A673 (cell line): ENCODE results near the gene IRF2. TPM values are rescaled to one million over a fixed set of nuclear protein-coding genes. Genes with fewer than 3 reads are reported as not detected.

Experiments used
- BruUV-seq: library from RNA; stranded (reverse); fragments of 400-500 nt; replicated peaks from 2 replicates; lab custom pipeline; 2021; lab: Mats Ljungman, UMichigan
- CTCF ChIA-PET: fragments of 300-600 bp; sonication (Branson Sonifier 250); formaldehyde crosslinking; loops from one replicate; lab custom pipeline; 2022; ENCODE audit warnings: antibody characterized with exemption; lab: Charles Lee
- POLR2A ChIA-PET: fragments of 300-600 bp; sonication (Branson Sonifier 250); formaldehyde crosslinking; loops from one replicate; lab custom pipeline; 2022; ENCODE audit warnings: antibody characterized with exemption; ENCODE audit not compliant: low non-redundant PET; lab: Charles Lee
- DNase-seq: peaks from one replicate; pipeline ENCODE4 v3.0.0-alpha.2; 2015; ENCODE audit warnings: low spot score
- H3K27ac ChIP-seq: fragments of 200-600 bp; sonication (generic); 2 replicates; pipeline ENCODE4 v1.5.1; 2016; ENCODE audit warnings: mixed run types, low read depth, mild to moderate bottlenecking, mixed read lengths, antibody characterized with exemption, low read length; ENCODE audit not compliant: poor library complexity, severe bottlenecking
- H3K27me3 ChIP-seq: fragments of 200-600 bp; sonication (generic); replicated peaks from 2 replicates; pipeline ENCODE4 v1.6.1; 2017; ENCODE audit warnings: mixed run types, low read depth, mild to moderate bottlenecking, mixed read lengths, antibody characterized with exemption, low read length; ENCODE audit not compliant: insufficient read depth, poor library complexity
- H3K36me3 ChIP-seq: fragments of 200-600 bp; sonication (generic); 2 replicates; pipeline ENCODE4 v1.6.1; 2016; ENCODE audit warnings: mixed run types, mild to moderate bottlenecking, mixed read lengths, antibody characterized with exemption, low read length; ENCODE audit not compliant: insufficient read depth, poor library complexity, severe bottlenecking
- H3K4me1 ChIP-seq: fragments of 200-600 bp; sonication (generic); 2 replicates; pipeline ENCODE4 v1.6.1; 2017; ENCODE audit warnings: mixed run types, mild to moderate bottlenecking, mixed read lengths, antibody characterized with exemption, low read length; ENCODE audit not compliant: insufficient read depth, poor library complexity, severe bottlenecking
- H3K4me3 ChIP-seq: fragments of 200-600 bp; sonication (generic); 2 replicates; pipeline ENCODE4 v1.5.1; 2016; ENCODE audit warnings: low read depth, mixed run types, mild to moderate bottlenecking, mixed read lengths, low read length; ENCODE audit not compliant: poor library complexity, severe bottlenecking
- H3K9me3 ChIP-seq: fragments of 200-600 bp; sonication (generic); 2 replicates; pipeline ENCODE4 v1.6.1; 2016; ENCODE audit warnings: mixed run types, low read depth, mild to moderate bottlenecking, mixed read lengths, antibody characterized with exemption, low read length; ENCODE audit not compliant: poor library complexity, severe bottlenecking
- CTCF ChIP-seq: fragments of 300-800, 200-600 bp; sonication (generic); conservative IDR thresholded peaks from 2 replicates; pipeline ENCODE4 v1.5.1; 2017; ENCODE audit warnings: low read depth, mild to moderate bottlenecking, antibody characterized with exemption, low read length, moderate library complexity, mixed read lengths
- EZH2 ChIP-seq: fragments of 200-600 bp; sonication (generic); IDR thresholded peaks from 2 replicates; pipeline ENCODE4 v1.6.1; 2017; ENCODE audit warnings: borderline replicate concordance, low read depth, mild to moderate bottlenecking, mixed read lengths, antibody characterized with exemption, low read length; ENCODE audit not compliant: poor library complexity, severe bottlenecking
- intact Hi-C: fragments of 100-400 bp; cut with micrococcal nuclease; formaldehyde crosslinking; loops from one replicate; pipeline ENCODE4 v1.10.0; 2022; ENCODE audit not compliant: unreplicated experiment
- total RNA-seq: library from RNA; stranded (reverse); gene quantifications from 2 replicates; pipeline ENCODE4 v1.2.3, GENCODE V29; 2021

IRF2 gene
- total RNA-seq, 1 experiment from 2014 or later = 28.2 TPM

GRCh38 chr4:184500748-184501589 is 26.6 kb upstream of the IRF2 start:
- ChIA-PET CTCF (no interaction called here), POLR2A (no interaction called here)
- H3K4me3 ChIP-seq = no peak overlapping the region
- intact Hi-C loops = no loop called here
- no peak overlapping the region for H3K27ac ChIP-seq
- H3K27me3 ChIP-seq = no peaks in the 10 kb centered on the region
- BruUV-seq = no TSS peak
- TF ChIP-seq EZH2 = no peak
- TF ChIP-seq CTCF = no peak
- no peaks in the 10 kb centered on the region for H3K36me3 ChIP-seq
- no peak for DNase-seq
- H3K9me3 ChIP-seq = no peaks in the 10 kb centered on the region
- peaks cover 17% of the 10 kb centered on the region for H3K4me1 ChIP-seq

GRCh38 chr4:184499996-184500395 is 25.6 kb upstream of the IRF2 start:
- CTCF ChIA-PET = no interaction called here
- intact Hi-C loops = no loop called here
- Histone ChIP-seq H3K4me3 (no peak overlapping the region), H3K4me1 (peaks cover 17% of the 10 kb centered on the region), H3K27me3 (no peaks in the 10 kb centered on the region), H3K36me3 (no peaks in the 10 kb centered on the region), H3K9me3 (no peaks in the 10 kb centered on the region), H3K27ac (no peak overlapping the region)
- POLR2A ChIA-PET = no interaction called here
- no peak for TF ChIP-seq EZH2
- no peak for TF ChIP-seq CTCF
- no TSS peak for BruUV-seq
- DNase-seq = no peak

GRCh38 chr4:184498598-184498997 is 24.2 kb upstream of the IRF2 start:
- CTCF ChIA-PET = no interaction called here

More at GRCh38 chr4:184498598-184498997, 24.2 kb upstream of the IRF2 start:
- no peaks in the 10 kb centered on the region for H3K9me3 ChIP-seq
- H3K27ac ChIP-seq = no peak overlapping the region
- intact Hi-C loops = no loop called here
- H3K36me3 ChIP-seq = no peaks in the 10 kb centered on the region
- H3K27me3 ChIP-seq = no peaks in the 10 kb centered on the region
- TF ChIP-seq CTCF (no peak), EZH2 (no peak)
- POLR2A ChIA-PET = no interaction called here
- no peak for DNase-seq
- no TSS peak for BruUV-seq
- no peak overlapping the region for H3K4me3 ChIP-seq
- peaks cover 4% of the 10 kb centered on the region for H3K4me1 ChIP-seq
